SU-DHL-6 (cell line): Measurements from ENCODE around the gene MCAT.

ENCODE experiments used
- H2AFZ ChIP-seq: fragments of 200-600 bp; sonication (generic); 2 replicates; pipeline ENCODE4 v1.6.1; 2014; ENCODE audit warnings: low read depth, mild to moderate bottlenecking, moderate library complexity, mixed read lengths, antibody characterized with exemption, low read length; ENCODE audit not compliant: severe bottlenecking
- H3F3A ChIP-seq: fragments of 200-600 bp; shearing (Covaris generic); 2 replicates; pipeline ENCODE4 v1.6.0; 2016; ENCODE audit warnings: antibody characterized with exemption, mild to moderate bottlenecking; ENCODE audit not compliant: insufficient read depth
- H3K27ac ChIP-seq: fragments of 200-600 bp; sonication (generic); 2 replicates; pipeline ENCODE4 v1.5.1; 2016; ENCODE audit warnings: low read depth, mild to moderate bottlenecking, low read length, moderate library complexity, mixed read lengths
- H3K27me3 ChIP-seq: fragments of 200-600 bp; sonication (generic), shearing (Covaris generic); 2 replicates; pipeline ENCODE4 v1.6.0; 2014; ENCODE audit warnings: mild to moderate bottlenecking, low read length
- H3K36me3 ChIP-seq: fragments of 200-600 bp; sonication (generic); 2 replicates; pipeline ENCODE4 v1.6.1; 2014; ENCODE audit warnings: mild to moderate bottlenecking, low read length, mixed read lengths
- H3K4me2 ChIP-seq: fragments of 300-600, 200-600 bp; shearing (Covaris generic), sonication (generic); 2 replicates; pipeline ENCODE4 v1.6.0; 2014; ENCODE audit warnings: low read length, low read depth, mild to moderate bottlenecking; ENCODE audit not compliant: poor library complexity, severe bottlenecking
- H3K4me3 ChIP-seq: fragments of 200-600 bp; sonication (generic); 2 replicates; pipeline ENCODE4 v1.5.1; 2014; ENCODE audit warnings: antibody characterized with exemption, low read length, mild to moderate bottlenecking, mixed read lengths; ENCODE audit not compliant: insufficient read depth, poor library complexity, severe bottlenecking
- H3K79me2 ChIP-seq: fragments of 200-600 bp; sonication (generic); 2 replicates; pipeline ENCODE4 v1.6.1; 2014; ENCODE audit warnings: mild to moderate bottlenecking, low read length, moderate library complexity; ENCODE audit not compliant: insufficient read depth
- H3K9ac ChIP-seq: fragments of 200-600 bp; sonication (generic); 2 replicates; pipeline ENCODE4 v1.7.0; 2014; ENCODE audit warnings: mild to moderate bottlenecking, low read length
- H3K9me2 ChIP-seq: fragments of 200-600 bp; sonication (generic); replicated peaks from 2 replicates; pipeline ENCODE4 v1.6.1; 2014; ENCODE audit warnings: low read length; ENCODE audit not compliant: insufficient read depth
- H3K9me3 ChIP-seq: fragments of 200-600 bp; sonication (generic); 2 replicates; pipeline ENCODE4 v1.6.1; 2014; ENCODE audit warnings: low read length, mixed read lengths; ENCODE audit not compliant: insufficient read depth
- H4K20me1 ChIP-seq: fragments of 200-600 bp; sonication (generic); 2 replicates; pipeline ENCODE4 v1.6.1; 2014; ENCODE audit warnings: low read depth, mild to moderate bottlenecking, antibody characterized with exemption, low read length, moderate library complexity, mixed read lengths
- CTCF ChIP-seq: fragments of 200-600 bp; sonication (generic); IDR thresholded peaks from one replicate; pipeline ENCODE4 v1.5.1; 2017; ENCODE audit warnings: antibody characterized with exemption, mild to moderate bottlenecking, low read length, moderate library complexity; ENCODE audit not compliant: insufficient read depth, poor library complexity, severe bottlenecking
- EZH2phosphoT487 ChIP-seq: fragments of 200-600 bp; sonication (generic), shearing (Covaris generic); conservative IDR thresholded peaks from 2 replicates; pipeline ENCODE4 v1.6.1; 2018; ENCODE audit warnings: mild to moderate bottlenecking, antibody characterized with exemption, low read length, moderate library complexity, mixed read lengths

The MCAT gene

GRCh38 chr22:43090130-43090789 lies 52.9 kb downstream of the MCAT start:
- Histone ChIP-seq H2AFZ (peak overlapping the region; percentile 48), H3K36me3 (no peaks in the 10 kb centered on the region), H3F3A (peaks cover 11% of the 10 kb centered on the region; the same call in 1 of the 2 replicates), H3K79me2 (no peaks in the 10 kb centered on the region), H3K27ac (no peak overlapping the region), H3K9ac (no peak overlapping the region), H4K20me1 (no peaks in the 10 kb centered on the region), H3K9me3 (no peaks in the 10 kb centered on the region), H3K4me3 (no peak overlapping the region), H3K4me2 (no peak overlapping the region), H3K9me2 (no peaks in the 10 kb centered on the region), H3K27me3 (no peaks in the 10 kb centered on the region)
- TF ChIP-seq EZH2phosphoT487 (no peak), CTCF (no peak)

- H3K27me3 ChIP-seq = no peaks in the 10 kb centered on the region
- H3F3A ChIP-seq = peaks cover 11% of the 10 kb centered on the region; the same call in 1 of the 2 replicates
- no peaks in the 10 kb centered on the region for H3K79me2 ChIP-seq
- H3K36me3 ChIP-seq = no peaks in the 10 kb centered on the region
- H2AFZ ChIP-seq = peak within 1 kb of the TSS; percentile 97
- no peaks in the 10 kb centered on the region for H3K9me3 ChIP-seq
- no peak for TF ChIP-seq EZH2phosphoT487
- no peak for TF ChIP-seq CTCF
- peak within 1 kb of the TSS; percentile 17 for H3K27ac ChIP-seq
- peak within 1 kb of the TSS; percentile 64 for H3K9ac ChIP-seq
- no peaks in the 10 kb centered on the region for H3K9me2 ChIP-seq
- H3K4me2 ChIP-seq = peak within 1 kb of the TSS; percentile 96
- H4K20me1 ChIP-seq = no peaks in the 10 kb centered on the region
- H3K4me3 ChIP-seq = peak within 1 kb of the TSS; percentile 61
These were observed 54.0 kb downstream of the MCAT start, which contains the start of gene TTLL1 for GRCh38 chr22:43088984-43089717. Gene TTLL1, minus strand, starts transcription at chr22:43089391. Its CDS starts 13,805 bp downstream, at chr22:43075586.

- Histone ChIP-seq H3K27me3 (no peaks in the 10 kb centered on the region), H3K9me3 (no peaks in the 10 kb centered on the region), H3F3A (peaks cover 11% of the 10 kb centered on the region; the same call in 1 of the 2 replicates), H3K9me2 (no peaks in the 10 kb centered on the region), H3K4me3 (peak overlapping the region; percentile 61), H3K79me2 (no peaks in the 10 kb centered on the region), H3K36me3 (no peaks in the 10 kb centered on the region), H3K4me2 (peak overlapping the region; percentile 96), H4K20me1 (no peaks in the 10 kb centered on the region), H3K9ac (peak overlapping the region; percentile 64), H3K27ac (peak overlapping the region; percentile 17), H2AFZ (peak overlapping the region; percentile 97)
- no peak for TF ChIP-seq CTCF
These were observed 54.6 kb downstream of the MCAT start for GRCh38 chr22:43088627-43088983.
